HL-60 (cell line): ENCODE data around the gene NSUN2.

Experiments used
- CTCF ChIP-seq: IDR thresholded peaks from one replicate; pipeline ENCODE4 v1.5.1; 2011; ENCODE audit warnings: low read length, control low read depth, inconsistent platforms; ENCODE audit not compliant: insufficient read depth
- GABPA ChIP-seq: IDR thresholded peaks from 2 replicates; pipeline ENCODE4 v1.6.1; 2012; ENCODE audit warnings: low read depth
- POLR2AphosphoS5 ChIP-seq: IDR thresholded peaks from 2 replicates; pipeline ENCODE4 v1.6.1; 2012; ENCODE audit warnings: low read depth
- REST ChIP-seq: IDR thresholded peaks from 2 replicates; pipeline ENCODE4 v1.6.1; 2012; ENCODE audit warnings: low read depth; ENCODE audit not compliant: insufficient replicate concordance

GRCh38 chr5:6673031-6673430 is 40.2 kb upstream of the NSUN2 start:
- TF ChIP-seq CTCF (no peak), POLR2AphosphoS5 (no peak), REST (no peak), GABPA (no peak)
